CD4-positive, alpha-beta T cell treated with Interleukin-1 beta for 1 hour (primary cell): Measurements from ENCODE around the gene RBMS3.

Experiments used
- DNase-seq, 2 donors: peaks; one replicate each; pipeline ENCODE4 v3.0.0-alpha.2; 2020 to 2022

Gene RBMS3

GRCh38 chr3:29852767-29853166, 571.9 kb downstream of the RBMS3 start:
- DNase-seq: no peak

DNA sequence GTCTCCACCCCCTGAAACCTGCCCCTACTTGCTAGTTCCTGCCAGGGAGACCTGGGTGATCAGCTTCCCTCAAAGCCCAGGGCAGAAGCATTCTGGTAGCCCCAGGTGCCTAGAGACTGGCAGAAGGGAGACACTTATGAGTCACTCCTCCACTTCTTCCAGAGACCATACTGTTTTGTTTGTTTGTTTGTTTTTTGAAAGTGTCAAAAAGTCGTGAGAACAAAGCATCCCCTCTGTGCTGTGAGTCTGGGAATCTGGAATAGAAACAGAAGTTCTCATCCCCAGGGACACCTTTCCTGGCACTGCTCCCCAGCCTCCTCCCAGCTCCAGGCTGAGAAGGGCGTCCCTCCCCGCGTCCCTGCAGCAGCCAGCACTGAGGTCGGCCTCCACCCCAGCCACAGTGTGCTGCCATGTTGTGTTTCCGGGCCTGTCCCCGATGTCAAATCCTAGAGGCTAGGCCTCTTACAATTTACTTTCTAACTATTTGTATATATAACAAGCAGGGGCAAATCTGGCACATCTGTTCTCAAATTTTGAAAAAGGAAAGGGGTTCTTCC, 573.0 kb downstream of the RBMS3 start:
- DNase-seq: no peak

DNA sequence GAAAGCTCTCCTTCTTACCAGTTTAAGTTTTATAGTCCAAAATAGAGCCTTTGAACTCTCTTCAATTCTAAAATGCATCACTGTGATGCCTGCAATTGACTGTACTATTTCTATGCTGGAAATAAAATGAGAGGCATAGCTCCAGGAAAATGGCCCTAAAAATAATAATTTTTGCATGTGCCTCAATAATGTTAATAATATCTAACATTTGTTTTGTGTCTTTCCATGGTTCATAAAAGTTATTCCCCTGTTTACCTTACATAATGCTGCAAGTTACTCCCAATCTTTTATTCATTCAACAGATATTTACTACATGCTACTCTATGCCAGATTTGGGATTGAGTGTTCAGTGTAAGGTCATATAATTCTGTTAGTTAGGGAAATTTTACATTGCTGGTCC, 574.0 kb downstream of the RBMS3 start:
- no peak for DNase-seq

- no peak for DNase-seq
Observed at GRCh38 chr3:29859726-29860270, 578.9 kb downstream of the RBMS3 start.

DNA sequence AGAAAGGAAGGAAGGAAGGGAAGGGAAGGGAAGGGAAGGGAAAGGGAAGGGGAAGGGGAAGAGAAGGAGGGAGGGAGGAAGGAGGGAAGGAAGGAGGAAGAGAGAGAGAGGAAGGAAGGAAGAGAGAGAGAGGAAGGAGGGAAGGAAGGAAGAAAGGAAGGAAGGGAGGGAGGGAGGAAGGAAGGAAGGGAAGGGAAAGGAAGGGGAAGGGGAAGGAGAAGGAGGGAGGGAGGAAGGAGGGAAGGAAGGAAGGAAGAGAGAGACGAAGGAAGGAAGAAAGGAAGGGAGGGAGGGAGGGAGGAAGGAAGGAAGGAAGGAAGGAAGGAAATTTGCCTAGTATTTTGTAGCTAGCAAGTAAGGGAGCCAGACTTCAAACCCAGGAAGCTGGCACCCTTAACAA, 583.9 kb downstream of the RBMS3 start:
- no peak for DNase-seq

DNA sequence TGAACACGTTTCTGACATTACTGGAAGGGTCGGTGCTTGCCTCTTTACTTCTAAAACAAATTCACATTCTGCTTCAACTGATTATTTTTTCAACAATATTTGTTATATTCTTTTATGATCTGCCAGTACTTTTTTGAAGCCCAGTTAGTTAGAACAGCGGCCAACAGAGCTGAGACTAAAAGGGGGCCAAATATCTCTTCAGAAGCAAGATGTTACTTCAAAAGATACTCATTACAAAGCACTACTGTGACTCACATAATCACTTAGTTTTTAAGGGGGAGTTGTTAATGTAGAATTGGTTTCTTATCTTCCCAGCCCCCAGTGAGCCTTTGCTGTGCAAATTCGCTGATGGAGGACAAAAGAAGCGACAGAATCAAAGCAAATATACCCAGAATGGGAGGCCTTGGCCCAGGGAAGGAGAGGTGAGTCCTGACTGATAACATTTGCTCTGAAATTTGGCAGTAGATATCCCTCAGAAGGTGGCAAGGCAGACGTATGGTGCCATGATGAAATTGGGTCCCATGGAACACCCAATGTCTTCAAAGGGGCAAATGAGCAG, 587.8 kb downstream of the RBMS3 start:
- DNase-seq: no peak

DNA sequence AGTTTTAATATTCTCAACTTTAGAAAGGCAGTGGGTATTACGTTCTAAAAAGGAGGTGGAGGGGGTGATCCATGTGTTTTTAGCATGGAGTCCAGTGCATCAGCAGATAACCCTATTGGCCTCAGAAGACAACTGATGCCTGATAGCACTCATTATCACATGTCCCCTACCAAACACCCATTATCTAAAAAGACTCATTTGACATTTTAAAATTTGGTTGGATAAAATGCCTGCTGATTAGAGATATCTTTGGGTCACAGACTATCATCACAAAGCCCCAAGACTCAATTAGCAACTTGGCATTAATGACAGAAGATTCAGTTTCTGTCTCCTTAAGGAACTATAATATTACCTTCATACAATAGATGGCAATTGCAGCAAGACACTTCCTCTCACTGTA, 589.3 kb downstream of the RBMS3 start:
- DNase-seq: no peak

GRCh38 chr3:29871087-29871486, 590.2 kb downstream of the RBMS3 start:
- DNase-seq: no peak

DNA sequence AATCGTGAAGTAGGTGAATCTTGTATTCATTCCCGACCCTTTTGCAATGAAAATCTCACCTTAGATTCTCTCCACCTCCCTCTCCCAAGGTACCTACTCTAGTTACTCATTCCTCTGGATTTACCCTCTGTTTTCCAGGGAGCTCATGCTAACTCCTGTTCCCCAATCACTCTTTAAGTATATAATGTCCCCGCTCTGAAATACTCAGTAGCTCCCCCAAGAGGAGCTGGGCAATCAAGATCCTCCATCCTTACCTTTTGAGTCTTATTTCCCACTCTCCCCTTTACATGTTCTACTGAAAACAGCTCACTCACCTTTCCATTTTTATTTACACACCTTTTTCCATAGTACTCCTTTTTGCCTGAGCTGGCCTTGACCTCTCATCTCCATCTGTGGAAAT, 599.9 kb downstream of the RBMS3 start:
- DNase-seq: no peak

- DNase-seq: no peak
Observed at GRCh38 chr3:29887451-29887850, 606.6 kb downstream of the RBMS3 start.

DNA sequence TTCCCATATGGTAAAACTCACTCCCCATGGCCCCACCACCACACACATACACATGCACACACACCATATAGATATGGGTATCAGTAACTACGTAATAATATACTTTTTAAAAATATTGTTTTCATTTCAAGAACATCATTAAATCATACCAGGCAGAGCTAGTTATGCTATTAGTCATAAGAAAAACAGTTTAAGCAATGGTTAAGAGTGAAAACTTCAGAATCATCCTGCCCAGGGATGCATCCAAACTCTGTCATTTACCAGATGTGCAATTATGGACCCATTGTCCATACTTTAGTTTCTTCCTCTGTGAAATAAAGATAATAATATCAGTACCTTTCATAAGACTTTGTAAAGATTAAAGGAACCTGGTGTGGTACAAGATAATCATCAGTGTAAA, 608.3 kb downstream of the RBMS3 start:
- no peak for DNase-seq

DNA sequence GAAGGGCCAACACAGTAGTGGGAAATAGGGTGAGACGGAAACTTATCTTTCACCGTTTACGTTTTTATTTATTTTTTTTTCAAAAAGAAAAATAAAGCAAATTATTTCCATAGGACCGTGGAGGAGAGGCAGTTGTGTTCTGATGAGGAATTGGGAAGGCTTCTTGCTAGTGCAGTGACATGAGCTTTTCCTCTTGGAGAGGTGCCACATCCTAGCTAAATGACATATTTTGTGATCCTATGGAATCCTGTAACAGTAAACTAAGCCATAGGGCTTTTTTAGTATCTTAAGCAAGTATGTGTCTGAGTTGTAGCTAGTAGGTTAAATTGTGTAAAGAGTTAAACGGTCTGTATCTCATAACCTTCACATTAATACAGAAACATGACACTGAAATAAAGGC, 609.9 kb downstream of the RBMS3 start:
- no peak for DNase-seq

- DNase-seq: no peak
Observed at GRCh38 chr3:29892976-29893554, 612.2 kb downstream of the RBMS3 start.

DNA sequence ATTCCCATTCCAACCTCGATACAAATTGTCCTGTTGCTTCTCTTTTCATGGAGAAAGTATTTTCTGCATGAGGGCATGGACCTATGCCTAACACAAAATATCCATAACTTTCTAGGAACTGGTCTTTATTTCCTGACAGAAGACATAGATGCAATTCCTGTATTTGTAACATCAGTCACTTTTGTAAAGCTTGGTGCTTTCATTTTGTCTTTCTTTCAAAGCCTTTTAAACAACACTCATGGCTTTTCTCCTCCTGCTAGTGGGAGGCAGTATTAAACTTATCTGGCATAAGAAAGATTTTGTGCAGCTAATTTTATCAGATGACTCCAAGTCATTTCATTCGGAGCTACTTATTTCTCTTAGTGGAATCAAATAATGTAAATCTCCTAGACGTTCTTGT, 616.0 kb downstream of the RBMS3 start:
- no peak for DNase-seq

GRCh38 chr3:29898171-29898965, 617.5 kb downstream of the RBMS3 start:
- no peak for DNase-seq

GRCh38 chr3:29899021-29899420, 618.1 kb downstream of the RBMS3 start:
- no peak for DNase-seq

GRCh38 chr3:29901097-29901496, 620.2 kb downstream of the RBMS3 start:
- DNase-seq: no peak

- no peak for DNase-seq
Observed at GRCh38 chr3:29903600-29903999, 622.7 kb downstream of the RBMS3 start.

DNA sequence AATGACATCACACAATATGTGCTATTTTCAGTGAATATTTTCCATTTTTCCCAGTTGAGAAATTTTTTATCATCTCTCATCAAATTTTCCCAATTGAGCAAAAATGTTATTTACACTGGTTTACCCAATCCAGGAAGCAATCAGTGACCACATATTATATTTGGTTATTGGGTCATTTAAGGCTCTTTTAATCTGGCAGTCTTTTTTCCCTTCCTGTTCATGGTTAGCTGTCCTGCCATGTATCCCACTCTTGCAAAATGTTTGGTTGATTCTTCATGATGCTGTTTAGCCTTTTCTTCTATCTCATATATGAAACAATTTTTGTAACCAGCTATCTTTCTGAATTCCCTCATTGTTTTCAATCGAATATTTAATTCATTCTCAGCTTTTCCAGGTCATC, 626.0 kb downstream of the RBMS3 start:
- no peak for DNase-seq

DNA sequence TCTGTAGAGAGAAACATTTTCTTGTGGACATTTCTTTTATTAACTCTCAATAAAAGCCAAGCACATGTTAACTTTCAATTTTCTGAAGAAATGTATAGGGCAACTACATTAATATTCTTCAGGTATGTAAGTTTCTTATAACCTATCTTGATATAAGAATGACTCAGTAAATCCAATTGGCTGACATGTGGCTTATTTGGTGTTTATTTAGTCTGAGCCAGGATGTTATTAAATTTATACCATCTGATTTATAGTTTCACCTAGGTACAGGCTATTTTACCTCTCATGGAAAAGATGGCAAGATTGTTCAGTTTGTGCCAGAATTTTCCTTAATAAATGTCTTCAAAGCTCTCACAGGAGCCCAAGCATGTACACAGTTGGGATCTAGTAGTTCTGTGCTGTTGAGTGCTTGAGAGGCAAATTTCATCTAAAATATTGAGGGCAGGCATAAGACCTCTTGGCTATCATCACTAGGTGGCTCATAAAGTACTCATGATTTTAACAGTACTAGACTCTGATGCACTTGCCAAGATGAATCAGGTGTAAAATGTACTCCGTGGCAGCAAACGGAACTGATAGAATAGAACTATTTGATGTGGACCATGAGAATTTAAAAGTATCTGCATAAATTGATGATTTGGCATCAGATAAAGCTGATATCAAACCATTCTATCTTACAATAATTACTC, 631.9 kb downstream of the RBMS3 start:
- DNase-seq: no peak

DNA sequence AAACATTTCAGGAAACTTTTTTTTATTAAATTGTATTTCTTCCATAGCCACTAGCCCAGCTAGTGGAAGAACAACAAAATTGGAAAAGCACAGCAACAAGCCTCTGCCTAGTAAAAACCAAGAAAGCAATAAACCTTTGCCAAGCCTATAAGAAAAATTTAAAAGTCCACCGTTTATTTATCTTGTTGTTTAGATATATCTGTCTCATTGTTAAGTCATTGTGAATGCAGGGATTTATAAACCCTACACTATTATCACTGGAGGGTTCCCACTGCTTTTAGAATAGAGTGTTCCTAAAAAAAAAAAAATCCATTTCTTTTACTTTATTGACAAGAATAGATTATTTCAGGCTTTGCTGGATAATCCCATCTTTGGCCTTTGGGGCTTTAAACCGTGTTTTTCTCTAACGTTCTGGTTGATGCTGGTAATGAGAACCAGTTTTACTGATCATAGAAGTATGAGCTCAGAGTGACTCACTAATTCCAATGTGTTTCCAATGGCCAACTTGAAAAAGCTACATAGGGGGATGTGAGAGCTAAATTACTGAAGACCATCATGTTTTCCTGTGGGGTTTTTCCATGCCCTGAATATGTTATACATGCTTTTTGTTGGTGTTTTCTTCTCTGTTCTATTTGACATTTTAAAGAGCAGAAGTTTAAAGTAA, 634.1 kb downstream of the RBMS3 start:
- DNase-seq: no peak

GRCh38 chr3:29919571-29919970, 638.7 kb downstream of the RBMS3 start:
- DNase-seq: no peak
